ENCODE results near the gene DIPK1C.

DIPK1C gene

DNA sequence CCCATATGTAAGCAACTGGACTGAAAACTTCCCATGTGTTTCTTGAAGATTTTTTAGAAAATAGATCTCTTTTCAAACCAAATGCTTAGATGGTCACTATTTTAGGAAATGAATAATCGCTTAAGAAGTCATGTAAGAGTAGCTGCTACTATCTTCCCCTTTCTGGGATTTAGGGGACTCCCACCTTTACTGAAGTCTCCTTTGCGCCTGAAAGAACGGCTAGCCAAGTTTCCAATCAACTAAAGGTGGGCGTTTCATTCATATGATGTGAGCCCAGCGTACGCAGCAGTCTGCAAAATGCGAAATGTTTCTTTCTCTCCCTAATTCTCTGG lies 1.1 kb downstream of the DIPK1C start:
- no peak for TF ChIP-seq ZFP3 (CRISPR knock-in tag; IDR thresholded peaks at IDR 0.05)
- no peak for TF ChIP-seq SNAI2 (CRISPR knock-in tag; IDR thresholded peaks at IDR 0.05)
- no peak for TF ChIP-seq BACH2 (CRISPR knock-in tag; IDR thresholded peaks at IDR 0.05; ENCODE audit: borderline replicate concordance)
- no peak for TF ChIP-seq ZFP30 (CRISPR knock-in tag; IDR thresholded peaks at IDR 0.05)
- no peak for TF ChIP-seq ZNF70 (CRISPR knock-in tag; IDR thresholded peaks at IDR 0.05)
- TF ChIP-seq, protein P1, sequence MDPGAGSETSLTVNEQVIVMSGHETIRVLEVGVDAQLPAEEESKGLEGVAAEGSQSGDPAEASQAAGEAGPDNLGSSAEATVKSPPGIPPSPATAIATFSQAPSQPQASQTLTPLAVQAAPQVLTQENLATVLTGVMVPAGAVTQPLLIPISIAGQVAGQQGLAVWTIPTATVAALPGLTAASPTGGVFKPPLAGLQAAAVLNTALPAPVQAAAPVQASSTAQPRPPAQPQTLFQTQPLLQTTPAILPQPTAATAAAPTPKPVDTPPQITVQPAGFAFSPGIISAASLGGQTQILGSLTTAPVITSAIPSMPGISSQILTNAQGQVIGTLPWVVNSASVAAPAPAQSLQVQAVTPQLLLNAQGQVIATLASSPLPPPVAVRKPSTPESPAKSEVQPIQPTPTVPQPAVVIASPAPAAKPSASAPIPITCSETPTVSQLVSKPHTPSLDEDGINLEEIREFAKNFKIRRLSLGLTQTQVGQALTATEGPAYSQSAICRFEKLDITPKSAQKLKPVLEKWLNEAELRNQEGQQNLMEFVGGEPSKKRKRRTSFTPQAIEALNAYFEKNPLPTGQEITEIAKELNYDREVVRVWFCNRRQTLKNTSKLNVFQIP (CRISPR knock-in tag; IDR thresholded peaks at IDR 0.05; ENCODE audit: borderline replicate concordance, low read depth) = no peak
- no peak for TF ChIP-seq RARB (CRISPR knock-in tag; IDR thresholded peaks at IDR 0.05)
- TF ChIP-seq ESRRG (CRISPR knock-in tag; IDR thresholded peaks at IDR 0.05) = no peak
- no peak for TF ChIP-seq ZNF8 (CRISPR knock-in tag; IDR thresholded peaks at IDR 0.05)
- TF ChIP-seq ZC3H10 (CRISPR knock-in tag; IDR thresholded peaks at IDR 0.05) = no peak
- no peak for ATAC-seq

DNA sequence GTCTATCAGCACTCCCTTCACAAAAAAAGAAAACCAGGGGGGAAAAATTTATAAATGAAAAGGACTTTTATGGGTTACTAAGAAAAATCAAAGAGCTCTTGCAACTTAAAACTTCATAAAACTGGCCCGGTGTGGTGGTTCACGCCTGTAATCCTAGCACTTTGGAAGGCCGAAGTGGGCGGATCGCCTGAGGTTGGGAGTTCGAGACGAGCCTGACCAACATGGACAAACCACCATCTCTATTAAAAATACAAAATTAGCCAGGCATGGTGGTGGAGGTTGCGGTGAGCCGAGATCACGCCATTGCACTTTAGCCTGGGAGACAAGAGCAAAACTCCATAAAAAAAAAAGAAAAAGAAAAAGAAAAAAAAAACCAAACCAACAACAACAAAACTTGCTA lies 1.7 kb downstream of the DIPK1C start:
- no peak for ATAC-seq
- TF ChIP-seq ZFP30 (CRISPR knock-in tag; IDR thresholded peaks at IDR 0.05) = no peak
- no peak for TF ChIP-seq ZNF70 (CRISPR knock-in tag; IDR thresholded peaks at IDR 0.05)
- TF ChIP-seq BACH2 (CRISPR knock-in tag; IDR thresholded peaks at IDR 0.05; ENCODE audit: borderline replicate concordance) = no peak
- TF ChIP-seq ZFP3 (CRISPR knock-in tag; IDR thresholded peaks at IDR 0.05) = no peak
- no peak for TF ChIP-seq TSHZ2 (CRISPR knock-in tag; IDR thresholded peaks at IDR 0.05)
- no peak for TF ChIP-seq PPARA (CRISPR knock-in tag; IDR thresholded peaks at IDR 0.05; ENCODE audit: borderline replicate concordance)
- TF ChIP-seq, protein P2, sequence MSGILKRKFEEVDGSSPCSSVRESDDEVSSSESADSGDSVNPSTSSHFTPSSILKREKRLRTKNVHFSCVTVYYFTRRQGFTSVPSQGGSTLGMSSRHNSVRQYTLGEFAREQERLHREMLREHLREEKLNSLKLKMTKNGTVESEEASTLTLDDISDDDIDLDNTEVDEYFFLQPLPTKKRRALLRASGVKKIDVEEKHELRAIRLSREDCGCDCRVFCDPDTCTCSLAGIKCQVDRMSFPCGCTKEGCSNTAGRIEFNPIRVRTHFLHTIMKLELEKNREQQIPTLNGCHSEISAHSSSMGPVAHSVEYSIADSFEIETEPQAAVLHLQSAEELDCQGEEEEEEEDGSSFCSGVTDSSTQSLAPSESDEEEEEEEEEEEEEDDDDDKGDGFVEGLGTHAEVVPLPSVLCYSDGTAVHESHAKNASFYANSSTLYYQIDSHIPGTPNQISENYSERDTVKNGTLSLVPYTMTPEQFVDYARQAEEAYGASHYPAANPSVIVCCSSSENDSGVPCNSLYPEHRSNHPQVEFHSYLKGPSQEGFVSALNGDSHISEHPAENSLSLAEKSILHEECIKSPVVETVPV (CRISPR knock-in tag; IDR thresholded peaks at IDR 0.05) = no peak
- no peak for TF ChIP-seq ZNF8 (CRISPR knock-in tag; IDR thresholded peaks at IDR 0.05)
- TF ChIP-seq ZNF565 (CRISPR knock-in tag; conservative IDR thresholded peaks at IDR 0.05; ENCODE audit: low read depth) = no peak
- TF ChIP-seq GLIS3 (CRISPR knock-in tag; IDR thresholded peaks at IDR 0.05) = no peak
- no peak for TF ChIP-seq ARNTL (CRISPR knock-in tag; IDR thresholded peaks at IDR 0.05; ENCODE audit: borderline replicate concordance, low read depth)
- TF ChIP-seq CSDC2 (CRISPR knock-in tag; IDR thresholded peaks at IDR 0.05) = no peak
- no peak for TF ChIP-seq PATZ1 (CRISPR knock-in tag; IDR thresholded peaks at IDR 0.05; ENCODE audit: borderline replicate concordance)
- TF ChIP-seq TOX (CRISPR knock-in tag; IDR thresholded peaks at IDR 0.05; ENCODE audit: borderline replicate concordance) = no peak
- no peak for TF ChIP-seq SNAI2 (CRISPR knock-in tag; IDR thresholded peaks at IDR 0.05)
- TF ChIP-seq, protein P1 (CRISPR knock-in tag; IDR thresholded peaks at IDR 0.05; ENCODE audit: borderline replicate concordance, low read depth) = no peak
- no peak for TF ChIP-seq ESRRG (CRISPR knock-in tag; IDR thresholded peaks at IDR 0.05)
- no peak for TF ChIP-seq ZC3H10 (CRISPR knock-in tag; IDR thresholded peaks at IDR 0.05)

GRCh38 chr18:74454279-74454751 lies 2.8 kb downstream of the DIPK1C start:
- no peak for ATAC-seq
- no peak for TF ChIP-seq ISL1 (CRISPR knock-in tag; IDR thresholded peaks at IDR 0.05)
- TF ChIP-seq, protein P2 (CRISPR knock-in tag; IDR thresholded peaks at IDR 0.05) = no peak
- TF ChIP-seq ZNF70 (CRISPR knock-in tag; IDR thresholded peaks at IDR 0.05) = no peak
- no peak for TF ChIP-seq RARB (CRISPR knock-in tag; IDR thresholded peaks at IDR 0.05)
- TF ChIP-seq OSR1 (CRISPR knock-in tag; IDR thresholded peaks at IDR 0.05) = no peak
- no peak for TF ChIP-seq GLIS3 (CRISPR knock-in tag; IDR thresholded peaks at IDR 0.05)
- no peak for TF ChIP-seq PATZ1 (CRISPR knock-in tag; IDR thresholded peaks at IDR 0.05; ENCODE audit: borderline replicate concordance)
- no peak for TF ChIP-seq PPARA (CRISPR knock-in tag; IDR thresholded peaks at IDR 0.05; ENCODE audit: borderline replicate concordance)
